CD4-positive, CD25-positive, alpha-beta regulatory T cell (primary cell): ENCODE results near the gene LRRC47. TPM values are rescaled to one million over a fixed set of nuclear protein-coding genes. Genes with fewer than 3 reads are reported as not detected.

Experiments
- ATAC-seq, 2 donors: fragments of 150-1000 bp; cut with Tn5 transposase; one replicate each; pipeline ENCODE4 v1.10.0; 2021; ENCODE audit warnings: low read depth in 2 of 2, moderate number of reproducible peaks in 2 of 2, moderate library complexity in 1 of 2
- DNase-seq, 3 donors: peaks; one replicate each; pipeline versions ENCODE4 v3.0.0 to v3.0.0-alpha.2; 2012 to 2022; ENCODE audit warnings: mixed read lengths in 1 of 3
- H3K27ac ChIP-seq: one replicate; pipeline ENCODE4 v1.7.0; 2013; ENCODE audit warnings: mild to moderate bottlenecking, low read length; ENCODE audit not compliant: insufficient read depth, poor library complexity, severe bottlenecking
- H3K27me3 ChIP-seq: one replicate; pipeline ENCODE4 v1.7.0; 2013; ENCODE audit warnings: low read length; ENCODE audit not compliant: control insufficient read depth, insufficient read depth
- H3K36me3 ChIP-seq: one replicate; pipeline ENCODE4 v1.7.0; 2013; ENCODE audit warnings: mild to moderate bottlenecking, low read length, moderate library complexity; ENCODE audit not compliant: control insufficient read depth, insufficient read depth
- H3K4me1 ChIP-seq: 2 replicates; pipeline ENCODE4 v1.7.0; 2013; ENCODE audit warnings: mild to moderate bottlenecking, low read length; ENCODE audit not compliant: insufficient read depth, control insufficient read depth, poor library complexity, severe bottlenecking
- H3K4me3 ChIP-seq: one replicate; pipeline ENCODE4 v1.7.0; 2013; ENCODE audit warnings: low read depth, mild to moderate bottlenecking, low read length, moderate library complexity
- H3K9me3 ChIP-seq, 2 experiments: 1 replicate in 1 of 2; 2 replicates in 1 of 2; pipeline ENCODE4 v1.7.0; 2013; ENCODE audit warnings: low read length in 2 of 2, mild to moderate bottlenecking in 1 of 2, moderate library complexity in 1 of 2; ENCODE audit not compliant: control insufficient read depth in 2 of 2
- H3K27ac Mint-ChIP-seq, 3 donors: one replicate each; pipeline ENCODE4 v1.8.0; 2020 to 2022; ENCODE audit warnings: mild to moderate bottlenecking in 3 of 3, mixed read lengths in 3 of 3, moderate library complexity in 2 of 3
- H3K27me3 Mint-ChIP-seq: one replicate; pipeline ENCODE4 v1.8.0; 2022; ENCODE audit warnings: mild to moderate bottlenecking, mixed read lengths
- H3K36me3 Mint-ChIP-seq: one replicate; pipeline ENCODE4 v1.8.0; 2020; ENCODE audit warnings: mixed read lengths
- H3K4me1 Mint-ChIP-seq, 4 donors: one replicate each; pipeline ENCODE4 v1.8.0; 2020 to 2022; ENCODE audit warnings: mixed read lengths in 4 of 4, mild to moderate bottlenecking in 1 of 4
- H3K4me3 Mint-ChIP-seq, 4 donors: one replicate each; pipeline ENCODE4 v1.8.0; 2020 to 2022; ENCODE audit warnings: mild to moderate bottlenecking in 4 of 4, mixed read lengths in 4 of 4, moderate library complexity in 3 of 4
- H3K9me3 Mint-ChIP-seq, 7 donors: one replicate each; pipeline ENCODE4 v1.8.0; 2020 to 2022; ENCODE audit warnings: mixed read lengths in 7 of 7, mild to moderate bottlenecking in 3 of 7, moderate library complexity in 2 of 7
- polyA plus RNA-seq, 4 donors: library from polyadenylated mRNA; unstranded; fragments of 300-500 nt; fragmentation: Illumina TruSeq; gene quantifications; one replicate each; pipeline ENCODE4 v1.2.3, GENCODE V29; 2021
- total RNA-seq: library from RNA; stranded (reverse); gene quantifications from one replicate; pipeline ENCODE4 v1.2.3, GENCODE V29; 2022

The LRRC47 gene
- total and polyA plus RNA-seq, 5 donors from 2014 or later: 22.0 to 33.9 (median 26.0) TPM

DNA sequence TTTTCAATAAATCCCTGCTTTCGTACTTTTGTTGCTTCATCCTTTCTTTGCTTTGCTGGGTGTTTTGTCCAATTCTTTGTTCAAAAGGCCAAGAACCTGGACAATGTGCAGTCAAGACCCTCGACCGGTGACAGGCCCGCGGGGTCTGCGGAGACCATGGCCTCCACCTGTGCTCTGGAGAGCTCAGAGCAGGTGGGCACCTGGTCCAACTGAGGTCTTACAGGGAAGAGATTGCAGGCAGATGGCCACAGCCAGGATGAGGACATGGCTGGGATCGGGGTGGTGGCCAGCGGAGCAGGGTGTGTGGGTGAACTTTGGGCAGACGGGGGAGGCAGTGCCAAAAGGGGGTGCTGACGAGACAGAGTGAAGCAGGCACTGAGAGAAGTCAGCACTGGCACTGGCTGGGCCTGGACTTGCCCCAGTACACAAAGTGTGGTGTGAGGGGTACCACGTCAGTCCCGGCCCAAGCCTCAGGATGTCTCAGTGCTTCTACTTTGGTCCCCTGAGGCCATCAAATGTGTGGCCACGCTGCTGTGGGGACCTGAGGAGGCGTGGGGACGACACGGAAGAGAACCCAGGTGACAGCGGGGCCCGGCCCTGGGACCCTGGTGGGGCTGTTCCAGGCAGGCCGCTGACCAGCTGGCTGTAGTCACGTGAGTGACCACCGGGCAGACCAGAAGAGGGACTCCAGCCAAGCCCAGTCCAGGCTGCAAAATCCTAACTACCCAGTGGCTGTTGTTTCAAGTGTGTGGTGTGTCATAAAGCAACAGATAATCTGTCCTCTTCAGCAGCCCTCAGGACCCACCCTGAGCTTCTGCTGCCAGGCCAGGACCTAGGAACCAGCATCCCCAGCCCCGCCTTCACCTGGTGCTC, 54.5 kb downstream of the LRRC47 start:
- no peak overlapping the region for H3K4me3 Mint-ChIP-seq
- ATAC-seq: no peak

DNA sequence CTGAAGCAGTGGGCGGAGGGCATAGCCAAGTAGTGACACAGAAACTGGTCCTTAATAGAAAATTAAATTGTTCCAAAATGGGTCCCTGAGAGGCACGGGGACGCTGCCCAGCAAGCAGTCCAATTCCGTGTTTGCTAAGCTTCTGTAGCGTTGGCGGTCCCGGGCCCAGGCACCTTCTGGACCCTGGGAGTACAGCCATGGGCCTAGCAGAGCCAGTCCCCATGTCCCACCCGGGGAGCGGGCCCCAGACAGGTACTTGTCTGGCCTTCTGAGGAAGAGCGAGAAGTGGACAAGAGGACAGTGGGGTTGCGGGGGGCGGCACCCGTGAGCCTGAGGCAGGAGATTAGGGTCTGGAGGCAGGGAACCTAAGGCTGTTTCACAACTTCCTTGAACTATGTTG, 55.5 kb downstream of the LRRC47 start:
- Mint-ChIP-seq H3K27me3 (no peaks in the 10 kb centered on the region), H3K36me3 (peaks cover 26% of the 10 kb centered on the region), H3K4me3 (peak overlapping the region in 1 of 4 donors; percentile 15), H3K9me3 (no peaks in the 10 kb centered on the region), H3K27ac (no peak overlapping the region), H3K4me1 (peaks cover 2 to 22% (median 7%) of the 10 kb centered on the region in 4 donors)
- no peaks in the 10 kb centered on the region for H3K4me1 ChIP-seq
- H3K27ac ChIP-seq: no peak overlapping the region
- no peaks in the 10 kb centered on the region for H3K9me3 ChIP-seq
- ATAC-seq (no peak), DNase-seq (no peak)
- H3K36me3 ChIP-seq: peaks cover 35% of the 10 kb centered on the region
- H3K27me3 ChIP-seq: no peaks in the 10 kb centered on the region
- H3K4me3 ChIP-seq: no peak overlapping the region

More for the DNA sequence above, 54.5 kb downstream of the LRRC47 start:
- no peaks in the 10 kb centered on the region for H3K27me3 Mint-ChIP-seq
- peaks cover 5 to 32% (median 13%) of the 10 kb centered on the region in 4 donors for H3K4me1 Mint-ChIP-seq
- peaks cover 26% of the 10 kb centered on the region for H3K36me3 Mint-ChIP-seq
- Histone ChIP-seq H3K4me3 (no peak overlapping the region), H3K9me3 (no peaks in the 10 kb centered on the region), H3K27ac (no peak overlapping the region), H3K4me1 (peaks cover 5% of the 10 kb centered on the region), H3K27me3 (no peaks in the 10 kb centered on the region), H3K36me3 (peaks cover 30% of the 10 kb centered on the region)
- no peak overlapping the region for H3K27ac Mint-ChIP-seq
- DNase-seq: no peak
- no peaks in the 10 kb centered on the region for H3K9me3 Mint-ChIP-seq

DNA sequence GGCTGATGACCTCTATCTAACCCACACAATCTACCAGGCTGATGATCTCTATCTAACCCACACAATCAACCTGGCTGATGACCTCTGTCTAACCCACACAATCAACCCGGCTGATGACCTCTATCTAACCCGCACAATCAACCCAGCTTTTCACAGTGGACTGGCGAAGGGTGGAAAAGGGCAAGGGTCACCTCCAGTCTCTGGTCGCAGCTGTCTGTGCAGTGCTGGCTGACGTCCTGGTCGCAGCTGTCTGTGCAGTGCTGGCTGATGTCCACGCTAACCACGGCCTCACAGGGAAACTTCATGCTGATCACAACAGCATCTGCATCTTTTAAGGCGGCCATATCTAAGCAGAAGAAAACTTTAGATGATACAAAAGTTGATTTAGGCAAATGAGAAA, 56.3 kb downstream of the LRRC47 start:
- Histone ChIP-seq H3K27ac (no peak overlapping the region), H3K4me3 (no peak overlapping the region), H3K9me3 (no peaks in the 10 kb centered on the region), H3K4me1 (no peaks in the 10 kb centered on the region), H3K27me3 (no peaks in the 10 kb centered on the region), H3K36me3 (peaks cover 35% of the 10 kb centered on the region)
- H3K36me3 Mint-ChIP-seq: peaks cover 26% of the 10 kb centered on the region
- no peak overlapping the region for H3K27ac Mint-ChIP-seq
- DNase-seq (no peak), ATAC-seq (no peak)
- no peak overlapping the region for H3K4me3 Mint-ChIP-seq
- H3K27me3 Mint-ChIP-seq: no peaks in the 10 kb centered on the region
- H3K9me3 Mint-ChIP-seq: no peaks in the 10 kb centered on the region
- H3K4me1 Mint-ChIP-seq: peaks cover 0 to 16% (median 1%) of the 10 kb centered on the region in 4 donors

DNA sequence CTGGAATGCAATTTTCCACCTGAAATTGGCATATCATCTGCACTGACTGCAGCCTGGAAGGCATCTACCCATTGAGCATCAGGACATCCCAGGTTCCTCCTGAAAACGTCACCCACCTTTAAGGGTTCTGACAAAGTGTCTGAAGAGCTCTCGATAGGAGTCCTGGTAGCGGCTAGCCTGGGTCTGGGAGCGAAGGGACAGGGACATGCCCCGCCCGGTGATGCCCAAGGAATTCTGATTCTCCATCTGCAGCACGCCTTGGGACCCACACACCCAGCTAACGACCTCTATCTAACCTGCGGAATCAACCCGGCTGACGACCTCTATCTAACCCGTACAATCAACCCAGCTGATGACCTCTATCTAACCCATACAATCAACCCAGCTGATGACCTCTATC, 57.4 kb downstream of the LRRC47 start:
- Histone ChIP-seq H3K4me3 (no peak overlapping the region), H3K27ac (no peak overlapping the region), H3K36me3 (peaks cover 35% of the 10 kb centered on the region), H3K27me3 (no peaks in the 10 kb centered on the region), H3K4me1 (no peaks in the 10 kb centered on the region), H3K9me3 (no peaks in the 10 kb centered on the region)
- ATAC-seq (no peak), DNase-seq (no peak)
- Mint-ChIP-seq H3K36me3 (peaks cover 26% of the 10 kb centered on the region), H3K27me3 (no peaks in the 10 kb centered on the region), H3K27ac (no peak overlapping the region), H3K4me3 (no peak overlapping the region), H3K4me1 (peaks cover 0 to 8% (median 0%) of the 10 kb centered on the region in 4 donors), H3K9me3 (no peaks in the 10 kb centered on the region)

DNA sequence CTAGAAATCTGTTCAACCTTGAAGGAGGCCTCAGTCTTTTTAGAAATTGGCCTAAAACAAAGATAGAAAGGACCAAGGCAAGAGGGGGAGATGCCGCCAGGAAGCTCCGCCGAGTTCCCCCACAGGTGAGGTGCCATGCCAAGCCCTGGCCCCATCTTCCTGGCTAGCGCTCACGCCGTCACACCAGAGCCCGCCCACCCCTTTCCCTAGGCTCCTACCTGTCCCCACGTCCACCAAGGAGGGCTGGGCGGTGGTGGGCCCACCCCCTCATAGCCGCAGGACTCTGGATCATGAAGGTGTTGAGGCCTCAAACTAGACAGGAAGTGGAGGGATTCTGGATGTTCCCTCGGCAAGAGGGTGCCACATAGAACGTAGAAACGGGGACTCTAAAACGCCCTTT, 59.6 kb downstream of the LRRC47 start:
- Histone ChIP-seq H3K4me1 (no peaks in the 10 kb centered on the region), H3K27ac (no peak overlapping the region), H3K9me3 (no peaks in the 10 kb centered on the region), H3K4me3 (no peak overlapping the region), H3K27me3 (no peaks in the 10 kb centered on the region), H3K36me3 (peaks cover 26% of the 10 kb centered on the region)
- H3K27ac Mint-ChIP-seq: peak overlapping the region in 1 of 3 donors; percentile 26
- no peak for DNase-seq
- ATAC-seq: no peak
- no peaks in the 10 kb centered on the region for H3K4me1 Mint-ChIP-seq
- H3K27me3 Mint-ChIP-seq: no peaks in the 10 kb centered on the region
- no peak overlapping the region for H3K4me3 Mint-ChIP-seq
- peaks cover 14% of the 10 kb centered on the region for H3K36me3 Mint-ChIP-seq
- H3K9me3 Mint-ChIP-seq: no peaks in the 10 kb centered on the region

DNA sequence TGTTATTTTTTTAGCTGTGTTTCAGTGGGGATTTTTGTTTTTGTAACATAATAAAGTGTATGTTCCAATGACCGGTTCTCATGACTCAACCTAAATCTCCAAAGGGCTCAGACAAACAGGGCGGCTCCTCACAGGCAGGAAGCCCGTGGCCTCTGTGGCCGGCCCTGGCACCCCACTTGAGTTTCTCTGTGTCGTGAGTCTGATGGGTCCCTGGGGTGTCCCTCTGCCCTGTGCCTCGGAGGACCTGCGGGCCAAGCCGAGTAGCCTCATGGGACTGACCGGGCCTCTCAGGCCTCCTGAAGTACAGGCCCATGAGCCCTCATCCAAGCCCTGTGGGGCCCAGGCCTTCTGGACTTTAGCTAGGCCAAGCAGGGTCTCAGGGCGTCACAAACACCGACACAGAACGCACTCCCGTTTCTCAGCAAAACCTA, 60.2 kb downstream of the LRRC47 start:
- Histone ChIP-seq H3K9me3 (no peaks in the 10 kb centered on the region), H3K27ac (no peak overlapping the region), H3K36me3 (peaks cover 26% of the 10 kb centered on the region), H3K4me3 (no peak overlapping the region), H3K27me3 (no peaks in the 10 kb centered on the region), H3K4me1 (no peaks in the 10 kb centered on the region)
- Mint-ChIP-seq H3K4me1 (no peaks in the 10 kb centered on the region), H3K36me3 (peaks cover 11% of the 10 kb centered on the region), H3K4me3 (no peak overlapping the region), H3K27ac (peak overlapping the region in 1 of 3 donors; percentile 62), H3K27me3 (no peaks in the 10 kb centered on the region), H3K9me3 (no peaks in the 10 kb centered on the region)
- DNase-seq (no peak), ATAC-seq (no peak)

DNA sequence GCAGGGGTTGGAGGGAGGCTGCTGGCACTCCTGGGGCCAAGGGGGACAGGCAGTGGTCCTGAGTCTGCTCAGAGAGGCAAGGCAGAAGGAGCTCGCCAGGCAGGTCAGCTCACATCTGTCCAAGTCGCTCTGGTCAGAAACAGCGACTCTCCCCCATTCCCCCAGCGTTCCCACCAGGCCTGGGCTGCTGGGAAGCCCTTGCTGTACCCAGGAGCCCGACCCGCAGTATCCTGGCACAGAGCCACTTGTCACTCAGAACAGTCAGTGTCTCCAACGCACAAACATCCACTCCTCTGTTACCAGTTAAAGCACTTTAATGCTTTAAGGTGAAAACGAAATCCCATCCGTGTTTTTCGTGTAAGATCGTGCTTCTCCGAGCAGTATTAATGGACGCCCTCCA, 60.6 kb downstream of the LRRC47 start:
- no peak overlapping the region for H3K4me3 Mint-ChIP-seq
- Histone ChIP-seq H3K27ac (no peak overlapping the region), H3K4me1 (no peaks in the 10 kb centered on the region), H3K27me3 (no peaks in the 10 kb centered on the region), H3K4me3 (no peak overlapping the region), H3K36me3 (peaks cover 26% of the 10 kb centered on the region), H3K9me3 (no peaks in the 10 kb centered on the region)
- H3K27ac Mint-ChIP-seq: peak overlapping the region in 1 of 3 donors; percentile 62
- no peak for DNase-seq
- no peaks in the 10 kb centered on the region for H3K27me3 Mint-ChIP-seq
- no peak for ATAC-seq
- H3K9me3 Mint-ChIP-seq: no peaks in the 10 kb centered on the region
- peaks cover 11% of the 10 kb centered on the region for H3K36me3 Mint-ChIP-seq
- H3K4me1 Mint-ChIP-seq: no peaks in the 10 kb centered on the region
